ENCODE results near the gene DIPK1C.

GRCh38 chr18:74440808-74441427, 16.2 kb downstream of the DIPK1C start:
- no peak for TF ChIP-seq CTCF (IDR thresholded peaks at IDR 0.05)
- no peak for TF ChIP-seq POLR2A (IDR thresholded peaks at IDR 0.05)
- TF ChIP-seq POLR2AphosphoS5 (IDR thresholded peaks at IDR 0.05), result no peak
- TF ChIP-seq EP300 (IDR thresholded peaks at IDR 0.05; ENCODE audit: low read depth), result no peak

Measured in transverse colon (tissue), 4 donors.